T-helper 1 cell treated with Interleukin-12 subunit alpha and Interleukin-12 subunit beta and Interleukin-4 antibody, amounts not matched to agents 30 μg/mL and 1 μg/mL, for 36 hours (primary cell): ENCODE measurements around the gene QSER1.
"Not testable (repeated sequence)": the region's sequence is repeated elsewhere in the genome, so short reads cannot be mapped to it uniquely, and the experiment has no call there.

Experiments used
- H3K27ac Mint-ChIP-seq: one replicate; pipeline ENCODE4 v1.8.0; 2021; ENCODE audit warnings: mild to moderate bottlenecking, mixed read lengths
- H3K27me3 Mint-ChIP-seq: one replicate; pipeline ENCODE4 v1.8.0; 2021; ENCODE audit warnings: low read depth, mixed read lengths
- H3K36me3 Mint-ChIP-seq: one replicate; pipeline ENCODE4 v1.8.0; 2021; ENCODE audit warnings: low read depth, mixed read lengths
- H3K4me1 Mint-ChIP-seq: one replicate; pipeline ENCODE4 v1.8.0; 2021; ENCODE audit warnings: low read depth, mixed read lengths
- H3K4me3 Mint-ChIP-seq: one replicate; pipeline ENCODE4 v1.8.0; 2021; ENCODE audit warnings: mild to moderate bottlenecking, moderate library complexity, mixed read lengths
- H3K9me3 Mint-ChIP-seq: one replicate; pipeline ENCODE4 v1.8.0; 2021; ENCODE audit warnings: mixed read lengths

The QSER1 gene

GRCh38 chr11:32884023-32884422 lies 8.6 kb upstream of the QSER1 start:
- no peaks in the 10 kb centered on the region for H3K9me3 Mint-ChIP-seq
- no peak overlapping the region for H3K4me3 Mint-ChIP-seq
- peaks cover 13% of the 10 kb centered on the region for H3K27me3 Mint-ChIP-seq
- no peaks in the 10 kb centered on the region for H3K36me3 Mint-ChIP-seq
- no peaks in the 10 kb centered on the region for H3K4me1 Mint-ChIP-seq
- no peak overlapping the region for H3K27ac Mint-ChIP-seq

GRCh38 chr11:32884770-32885384 lies 7.7 kb upstream of the QSER1 start:
- H3K36me3 Mint-ChIP-seq, result no peaks in the 10 kb centered on the region
- H3K27ac Mint-ChIP-seq, result no peak overlapping the region
- no peaks in the 10 kb centered on the region for H3K9me3 Mint-ChIP-seq
- H3K4me3 Mint-ChIP-seq, result no peak overlapping the region
- peaks cover 11% of the 10 kb centered on the region for H3K27me3 Mint-ChIP-seq
- H3K4me1 Mint-ChIP-seq, result no peaks in the 10 kb centered on the region

GRCh38 chr11:32885556-32885955 lies 7.1 kb upstream of the QSER1 start:
- H3K4me3 Mint-ChIP-seq, result no peak overlapping the region
- peaks cover 17% of the 10 kb centered on the region for H3K27me3 Mint-ChIP-seq
- H3K36me3 Mint-ChIP-seq, result no peaks in the 10 kb centered on the region
- H3K27ac Mint-ChIP-seq, result no peak overlapping the region
- H3K4me1 Mint-ChIP-seq, result no peaks in the 10 kb centered on the region
- no peaks in the 10 kb centered on the region for H3K9me3 Mint-ChIP-seq

- Mint-ChIP-seq H3K4me1 (peaks cover under 1% of the 10 kb centered on the region), H3K4me3 (no peak overlapping the region), H3K27me3 (peaks cover 21% of the 10 kb centered on the region), H3K9me3 (no peaks in the 10 kb centered on the region), H3K36me3 (no peaks in the 10 kb centered on the region), H3K27ac (no peak overlapping the region)
Measured at GRCh38 chr11:32886180-32886579, 6.4 kb upstream of the QSER1 start.

GRCh38 chr11:32887707-32888383 lies 4.8 kb upstream of the QSER1 start:
- not testable (repeated sequence) for H3K36me3 Mint-ChIP-seq, H3K27ac Mint-ChIP-seq

GRCh38 chr11:32888384-32888710 lies 4.3 kb upstream of the QSER1 start:
- H3K36me3 Mint-ChIP-seq, H3K4me3 Mint-ChIP-seq, H3K27ac Mint-ChIP-seq, H3K9me3 Mint-ChIP-seq: not testable (repeated sequence)
- Mint-ChIP-seq H3K4me1 (peaks cover 10% of the 10 kb centered on the region), H3K27me3 (peaks cover 26% of the 10 kb centered on the region)

More at GRCh38 chr11:32887707-32888383, 4.8 kb upstream of the QSER1 start:
- Mint-ChIP-seq H3K27me3 (peaks cover 26% of the 10 kb centered on the region), H3K4me1 (peaks cover 10% of the 10 kb centered on the region)
- not testable (repeated sequence) for H3K9me3 Mint-ChIP-seq, H3K4me3 Mint-ChIP-seq

- Mint-ChIP-seq H3K9me3 (no peaks in the 10 kb centered on the region), H3K4me1 (peaks cover 10% of the 10 kb centered on the region), H3K36me3 (peaks cover 3% of the 10 kb centered on the region), H3K27ac (no peak overlapping the region), H3K4me3 (no peak overlapping the region), H3K27me3 (peaks cover 26% of the 10 kb centered on the region)
Measured at GRCh38 chr11:32888805-32889204, 3.8 kb upstream of the QSER1 start.

GRCh38 chr11:32890843-32891656 lies 1.6 kb upstream of the QSER1 start:
- Mint-ChIP-seq H3K4me3 (peak overlapping the region; percentile 83), H3K36me3 (peaks cover 3% of the 10 kb centered on the region), H3K27ac (no peak overlapping the region), H3K9me3 (no peaks in the 10 kb centered on the region), H3K4me1 (peaks cover 23% of the 10 kb centered on the region), H3K27me3 (peaks cover 20% of the 10 kb centered on the region)

GRCh38 chr11:32891657-32892354 lies 805 bp upstream of the QSER1 start:
- Mint-ChIP-seq H3K27ac (peak overlapping the region; percentile 83), H3K4me3 (peak overlapping the region; percentile 83), H3K36me3 (peaks cover 3% of the 10 kb centered on the region), H3K9me3 (no peaks in the 10 kb centered on the region), H3K4me1 (peaks cover 23% of the 10 kb centered on the region), H3K27me3 (peaks cover 20% of the 10 kb centered on the region)

- Mint-ChIP-seq H3K36me3 (peaks cover 3% of the 10 kb centered on the region), H3K4me3 (no peak overlapping the region), H3K9me3 (no peaks in the 10 kb centered on the region), H3K27ac (no peak overlapping the region), H3K27me3 (peaks cover 20% of the 10 kb centered on the region), H3K4me1 (peaks cover 27% of the 10 kb centered on the region)
Measured at GRCh38 chr11:32893093-32893342, 407 bp downstream of the QSER1 start.

GRCh38 chr11:32893343-32894148 lies 935 bp downstream of the QSER1 start:
- peak overlapping the region; percentile 94 for H3K4me3 Mint-ChIP-seq
- H3K4me1 Mint-ChIP-seq, result peaks cover 27% of the 10 kb centered on the region
- peak overlapping the region; percentile 91 for H3K27ac Mint-ChIP-seq
- H3K9me3 Mint-ChIP-seq, result no peaks in the 10 kb centered on the region
- peaks cover 3% of the 10 kb centered on the region for H3K36me3 Mint-ChIP-seq
- H3K27me3 Mint-ChIP-seq, result peaks cover 20% of the 10 kb centered on the region

GRCh38 chr11:32894149-32894827 lies 1.7 kb downstream of the QSER1 start:
- Mint-ChIP-seq H3K9me3 (no peaks in the 10 kb centered on the region), H3K36me3 (peaks cover 3% of the 10 kb centered on the region), H3K4me1 (peaks cover 32% of the 10 kb centered on the region), H3K4me3 (peak overlapping the region; percentile 94), H3K27ac (peak overlapping the region; percentile 81), H3K27me3 (peaks cover 20% of the 10 kb centered on the region)

GRCh38 chr11:32894921-32895320 lies 2.3 kb downstream of the QSER1 start:
- Mint-ChIP-seq H3K4me3 (peak overlapping the region; percentile 36), H3K36me3 (peaks cover 3% of the 10 kb centered on the region), H3K4me1 (peaks cover 38% of the 10 kb centered on the region), H3K9me3 (no peaks in the 10 kb centered on the region), H3K27me3 (peaks cover 20% of the 10 kb centered on the region), H3K27ac (peak overlapping the region; percentile 34)
